OCI-LY7 (cell line): ENCODE results near the gene FRMD6. TPM values are rescaled to one million over a fixed set of nuclear protein-coding genes. Genes with fewer than 3 reads are reported as not detected.

Experiments
- BruUV-seq: library from RNA; stranded (reverse); fragments of 400-500 nt; replicated peaks from 2 replicates; lab custom pipeline; 2021; lab: Mats Ljungman, UMichigan
- CTCF ChIA-PET: fragments of 300-600 bp; sonication (Branson Sonifier 250); formaldehyde crosslinking; loops from one replicate; lab custom pipeline; 2022; ENCODE audit warnings: antibody characterized with exemption; ENCODE audit not compliant: unreplicated experiment; lab: Charles Lee
- POLR2A ChIA-PET: fragments of 300-600 bp; sonication (Branson Sonifier 250); formaldehyde crosslinking; loops from one replicate; lab custom pipeline; 2022; ENCODE audit warnings: antibody characterized with exemption; lab: Charles Lee
- DNase-seq: peaks from one replicate; pipeline ENCODE4 v3.0.0-alpha.2; 2015; ENCODE audit warnings: low spot score
- H2AFZ ChIP-seq: fragments of 200-600 bp; sonication (generic), shearing (Covaris generic); 2 replicates; pipeline ENCODE4 v1.6.1; 2014; ENCODE audit warnings: mild to moderate bottlenecking, antibody characterized with exemption, low read length, moderate library complexity
- H3K27ac ChIP-seq: fragments of 200-600 bp; sonication (generic); 2 replicates; pipeline ENCODE4 v1.5.1; 2014; ENCODE audit warnings: mixed run types, low read depth, mild to moderate bottlenecking, moderate library complexity, low read length, inconsistent platforms; ENCODE audit not compliant: poor library complexity, severe bottlenecking
- H3K36me3 ChIP-seq: fragments of 200-600 bp; sonication (generic); 2 replicates; pipeline ENCODE4 v1.6.1; 2014; ENCODE audit warnings: mild to moderate bottlenecking, antibody characterized with exemption, low read length, moderate library complexity, mixed read lengths; ENCODE audit not compliant: insufficient read depth
- H3K4me1 ChIP-seq: fragments of 200-600 bp; sonication (generic); 2 replicates; pipeline ENCODE4 v1.5.1; 2014; ENCODE audit warnings: mild to moderate bottlenecking, low read length; ENCODE audit not compliant: insufficient read depth, poor library complexity, severe bottlenecking
- H3K4me2 ChIP-seq: fragments of 200-600 bp; sonication (generic); 2 replicates; pipeline ENCODE4 v1.6.1; 2014; ENCODE audit warnings: mild to moderate bottlenecking, low read length
- H3K4me3 ChIP-seq: fragments of 200-600 bp; sonication (generic); 2 replicates; pipeline ENCODE4 v1.5.1; 2014; ENCODE audit warnings: mild to moderate bottlenecking, low read depth, low read length; ENCODE audit not compliant: poor library complexity, severe bottlenecking
- H3K79me2 ChIP-seq: fragments of 200-600 bp; sonication (generic); 2 replicates; pipeline ENCODE4 v1.6.1; 2016; ENCODE audit warnings: low read depth, mild to moderate bottlenecking, low read length, moderate library complexity, mixed read lengths; ENCODE audit not compliant: insufficient read depth
- H3K9me2 ChIP-seq: fragments of 200-600 bp; sonication (generic); 2 replicates; pipeline ENCODE4 v1.6.1; 2016; ENCODE audit warnings: mild to moderate bottlenecking, low read length, mixed read lengths; ENCODE audit not compliant: insufficient read depth
- H3K9me3 ChIP-seq: fragments of 200-600 bp; sonication (generic); 2 replicates; pipeline ENCODE4 v1.6.1; 2014; ENCODE audit warnings: mild to moderate bottlenecking, mixed run types, low read length, mixed read lengths
- H4K20me1 ChIP-seq: fragments of 200-600 bp; sonication (generic); 2 replicates; pipeline ENCODE4 v1.6.1; 2014; ENCODE audit warnings: mild to moderate bottlenecking, antibody characterized with exemption, low read length, moderate library complexity, mixed read lengths; ENCODE audit not compliant: insufficient read depth
- CTCF ChIP-seq: fragments of 200-600 bp; sonication (generic); conservative IDR thresholded peaks from 2 replicates; pipeline ENCODE4 v1.5.1; 2014; ENCODE audit warnings: mild to moderate bottlenecking, antibody characterized with exemption, low read length, moderate library complexity, mixed read lengths
- EZH2phosphoT487 ChIP-seq: fragments of 200-600 bp; sonication (generic); IDR thresholded peaks from 2 replicates; pipeline ENCODE4 v1.6.1; 2018; ENCODE audit warnings: low read depth, borderline replicate concordance, mild to moderate bottlenecking, mixed run types, antibody characterized with exemption, low read length, moderate library complexity, mixed read lengths
- intact Hi-C: fragments of 100-400 bp; cut with micrococcal nuclease; formaldehyde crosslinking; loops from one replicate; pipeline ENCODE4 v1.10.0; 2022; ENCODE audit not compliant: unreplicated experiment
- total RNA-seq, 2 experiments: library from RNA; depleted of rRNA in 1 of 2; stranded (reverse); fragments of >200 nt in 1 of 2; shearing (Covaris generic) in 1 of 2; gene quantifications; 2 replicates each; pipeline ENCODE4 v1.2.3, GENCODE V29; 2014 to 2022

FRMD6 gene
- total RNA-seq, 2 experiments from 2014 or later = 4.4 to 12.3 TPM

- intact Hi-C loops = no loop called here
- no peaks in the 10 kb centered on the region for H3K9me3 ChIP-seq
- no peaks in the 10 kb centered on the region for H4K20me1 ChIP-seq
- no TSS peak for BruUV-seq
- no peaks in the 10 kb centered on the region for H3K4me1 ChIP-seq
- TF ChIP-seq CTCF (no peak), EZH2phosphoT487 (no peak)
- no peak overlapping the region for H2AFZ ChIP-seq
- DNase-seq = no peak
- H3K4me3 ChIP-seq = no peak overlapping the region
- H3K36me3 ChIP-seq = no peaks in the 10 kb centered on the region
- H3K79me2 ChIP-seq = no peaks in the 10 kb centered on the region
- ChIA-PET POLR2A (no interaction called here), CTCF (no interaction called here)
- no peaks in the 10 kb centered on the region for H3K9me2 ChIP-seq
- H3K27ac ChIP-seq = no peak overlapping the region
- no peak overlapping the region for H3K4me2 ChIP-seq
Observed at GRCh38 chr14:51622376-51622775, 29.3 kb upstream of the FRMD6 start.

- no peaks in the 10 kb centered on the region for H4K20me1 ChIP-seq
- intact Hi-C loops = no loop called here
- CTCF ChIA-PET = no interaction called here
- no peaks in the 10 kb centered on the region for H3K79me2 ChIP-seq
- no peaks in the 10 kb centered on the region for H3K36me3 ChIP-seq
- TF ChIP-seq CTCF (no peak), EZH2phosphoT487 (no peak)
- H3K9me3 ChIP-seq = no peaks in the 10 kb centered on the region
- no peak for DNase-seq
- BruUV-seq = no TSS peak
- no peaks in the 10 kb centered on the region for H3K4me1 ChIP-seq
- POLR2A ChIA-PET = no interaction called here
- no peak overlapping the region for H3K4me2 ChIP-seq
- no peak overlapping the region for H3K4me3 ChIP-seq
- H3K27ac ChIP-seq = no peak overlapping the region
- no peaks in the 10 kb centered on the region for H3K9me2 ChIP-seq
- H2AFZ ChIP-seq = no peak overlapping the region
Observed at GRCh38 chr14:51624955-51625569, 26.6 kb upstream of the FRMD6 start.

GRCh38 chr14:51626185-51626584 lies 25.5 kb upstream of the FRMD6 start:
- Histone ChIP-seq H3K4me1 (no peaks in the 10 kb centered on the region), H3K9me2 (no peaks in the 10 kb centered on the region), H4K20me1 (no peaks in the 10 kb centered on the region), H3K36me3 (no peaks in the 10 kb centered on the region), H3K4me2 (no peak overlapping the region), H2AFZ (no peak overlapping the region; the same call in 1 of the 2 replicates), H3K4me3 (no peak overlapping the region), H3K27ac (no peak overlapping the region), H3K9me3 (no peaks in the 10 kb centered on the region), H3K79me2 (no peaks in the 10 kb centered on the region)
- DNase-seq = no peak
- TF ChIP-seq EZH2phosphoT487 (no peak), CTCF (no peak)
- no TSS peak for BruUV-seq
- POLR2A ChIA-PET = no interaction called here
- CTCF ChIA-PET = interaction anchor here (0.6 kb wide), 1 partner anchor 434 kb away, joined by 5 read pairs; no protein-coding TSS in a partner anchor
- intact Hi-C loops = no loop called here
